ENCODE measurements around the gene TRIM29.

The TRIM29 gene

GRCh38 chr11:120108154-120108784 lies 29.6 kb downstream of the TRIM29 start:
- in situ Hi-C loops (cut with MboI; ENCODE audit: low sequenced_read_pairs, unreplicated experiment): loop anchor here (10.0 kb wide), 1 partner anchor 443 kb away; no protein-coding TSS in a partner anchor
- TF ChIP-seq CTCF (IDR thresholded peaks at IDR 0.05; ENCODE audit: borderline replicate concordance, control extremely low read depth, extremely low read depth, insufficient read depth, missing control alignments): peak; percentile 97
- DNase-seq (ENCODE audit: low spot score): peak; percentile 91

- in situ Hi-C loops (cut with MboI; ENCODE audit: low sequenced_read_pairs, unreplicated experiment): loop anchor here (10.0 kb wide), 1 partner anchor 443 kb away; no protein-coding TSS in a partner anchor
- DNase-seq (ENCODE audit: low spot score): no peak
- TF ChIP-seq CTCF (IDR thresholded peaks at IDR 0.05; ENCODE audit: borderline replicate concordance, control extremely low read depth, extremely low read depth, insufficient read depth, missing control alignments): no peak
These were observed 30.2 kb downstream of the TRIM29 start for GRCh38 chr11:120107692-120108091.

GRCh38 chr11:120106354-120107150 lies 31.4 kb downstream of the TRIM29 start:
- in situ Hi-C loops (cut with MboI; ENCODE audit: low sequenced_read_pairs, unreplicated experiment): loop anchor here (10.0 kb wide), 1 partner anchor 442 kb away; no protein-coding TSS in a partner anchor
- no peak for TF ChIP-seq CTCF (IDR thresholded peaks at IDR 0.05; ENCODE audit: borderline replicate concordance, control extremely low read depth, extremely low read depth, insufficient read depth, missing control alignments)
- no peak for DNase-seq (ENCODE audit: low spot score)

- in situ Hi-C loops (cut with MboI; ENCODE audit: low sequenced_read_pairs, unreplicated experiment): loop anchor here (10.0 kb wide), 1 partner anchor 441 kb away; no protein-coding TSS in a partner anchor
- DNase-seq (ENCODE audit: low spot score): no peak
- TF ChIP-seq CTCF (IDR thresholded peaks at IDR 0.05; ENCODE audit: borderline replicate concordance, control extremely low read depth, extremely low read depth, insufficient read depth, missing control alignments): no peak
These were observed 32.3 kb downstream of the TRIM29 start for GRCh38 chr11:120105576-120105975.

- no peak for TF ChIP-seq CTCF (IDR thresholded peaks at IDR 0.05; ENCODE audit: borderline replicate concordance, control extremely low read depth, extremely low read depth, insufficient read depth, missing control alignments)
- in situ Hi-C loops (cut with MboI; ENCODE audit: low sequenced_read_pairs, unreplicated experiment): loop anchor here (10.0 kb wide), 1 partner anchor 439 kb away; no protein-coding TSS in a partner anchor
- DNase-seq (ENCODE audit: low spot score): no peak
These were observed 33.8 kb downstream of the TRIM29 start for GRCh38 chr11:120104041-120104565.

- DNase-seq (ENCODE audit: low spot score): no peak
- TF ChIP-seq CTCF (IDR thresholded peaks at IDR 0.05; ENCODE audit: borderline replicate concordance, control extremely low read depth, extremely low read depth, insufficient read depth, missing control alignments): no peak
- in situ Hi-C loops (cut with MboI; ENCODE audit: low sequenced_read_pairs, unreplicated experiment): loop anchor here (10.0 kb wide), 1 partner anchor 438 kb away; no protein-coding TSS in a partner anchor
These were observed 35.1 kb downstream of the TRIM29 start for GRCh38 chr11:120102864-120103122.

Data from GM13976 (cell line).